Activated CD4-positive, alpha-beta T cell treated with anti-CD3 and anti-CD28 coated beads, Interleukin-2, Interleukin-4, amounts not matched to agents 100 ng/mL and 50 ng/mL, durations not matched to agents 16 hours and 8 hours (primary cell): ENCODE data around the gene SPOPL.
"Not testable (repeated sequence)": the region's sequence is repeated elsewhere in the genome, so short reads cannot be mapped to it uniquely, and the experiment has no call there.

ENCODE experiments used
- DNase-seq: peaks from one replicate; pipeline ENCODE4 v3.0.0-alpha.2; 2020; ENCODE audit warnings: low spot score

Gene SPOPL

GRCh38 chr2:138523673-138524042 lies 22.1 kb downstream of the SPOPL start:
- DNase-seq: peak; percentile 16

- not testable (repeated sequence) for DNase-seq
These were observed 22.8 kb downstream of the SPOPL start for GRCh38 chr2:138524353-138524752.

GRCh38 chr2:138531913-138532312 lies 30.3 kb downstream of the SPOPL start:
- no peak for DNase-seq

- no peak for DNase-seq
These were observed 33.2 kb downstream of the SPOPL start for GRCh38 chr2:138534791-138535190.

GRCh38 chr2:138536302-138536701 lies 34.7 kb downstream of the SPOPL start:
- DNase-seq: no peak

- no peak for DNase-seq
These were observed 35.2 kb downstream of the SPOPL start for GRCh38 chr2:138536740-138537139.

- DNase-seq: no peak
These were observed 35.8 kb downstream of the SPOPL start for GRCh38 chr2:138537170-138537915.

- not testable (repeated sequence) for DNase-seq
These were observed 42.6 kb downstream of the SPOPL start for GRCh38 chr2:138544206-138544605.

- DNase-seq: no peak
These were observed 47.2 kb downstream of the SPOPL start for GRCh38 chr2:138548796-138549195.

- DNase-seq: no peak
These were observed 48.6 kb downstream of the SPOPL start for GRCh38 chr2:138550172-138550571.

GRCh38 chr2:138550670-138551287 lies 49.2 kb downstream of the SPOPL start:
- no peak for DNase-seq

GRCh38 chr2:138554123-138554522 lies 52.6 kb downstream of the SPOPL start:
- no peak for DNase-seq

GRCh38 chr2:138559641-138560040 lies 58.1 kb downstream of the SPOPL start:
- no peak for DNase-seq

GRCh38 chr2:138564586-138565229 lies 63.1 kb downstream of the SPOPL start:
- no peak for DNase-seq

GRCh38 chr2:138565230-138565598 lies 63.6 kb downstream of the SPOPL start:
- DNase-seq: no peak

- DNase-seq: no peak
These were observed 70.7 kb downstream of the SPOPL start for GRCh38 chr2:138572318-138572717.

GRCh38 chr2:138577066-138577465 lies 75.5 kb downstream of the SPOPL start:
- DNase-seq: no peak

- DNase-seq: no peak
These were observed 78.0 kb downstream of the SPOPL start for GRCh38 chr2:138579556-138579955.

GRCh38 chr2:138581909-138582308 lies 80.3 kb downstream of the SPOPL start:
- no peak for DNase-seq

- DNase-seq: no peak
These were observed 88.1 kb downstream of the SPOPL start for GRCh38 chr2:138589663-138590062.

- no peak for DNase-seq
These were observed 94.8 kb downstream of the SPOPL start for GRCh38 chr2:138596403-138596802.

- no peak for DNase-seq
These were observed 99.3 kb downstream of the SPOPL start for GRCh38 chr2:138600732-138601457.
